DMS79 treated with DMSO at 0.1 percent for 48 hours (cell line): ENCODE data around the gene DOCK2.

Experiments
- DNase-seq: peaks from one replicate; lab custom pipeline; 2025; lab: John Stamatoyannopoulos, UW

Gene DOCK2

GRCh38 chr5:169991115-169991869, 354.2 kb downstream of the DOCK2 start:
- no peak for DNase-seq

DNA sequence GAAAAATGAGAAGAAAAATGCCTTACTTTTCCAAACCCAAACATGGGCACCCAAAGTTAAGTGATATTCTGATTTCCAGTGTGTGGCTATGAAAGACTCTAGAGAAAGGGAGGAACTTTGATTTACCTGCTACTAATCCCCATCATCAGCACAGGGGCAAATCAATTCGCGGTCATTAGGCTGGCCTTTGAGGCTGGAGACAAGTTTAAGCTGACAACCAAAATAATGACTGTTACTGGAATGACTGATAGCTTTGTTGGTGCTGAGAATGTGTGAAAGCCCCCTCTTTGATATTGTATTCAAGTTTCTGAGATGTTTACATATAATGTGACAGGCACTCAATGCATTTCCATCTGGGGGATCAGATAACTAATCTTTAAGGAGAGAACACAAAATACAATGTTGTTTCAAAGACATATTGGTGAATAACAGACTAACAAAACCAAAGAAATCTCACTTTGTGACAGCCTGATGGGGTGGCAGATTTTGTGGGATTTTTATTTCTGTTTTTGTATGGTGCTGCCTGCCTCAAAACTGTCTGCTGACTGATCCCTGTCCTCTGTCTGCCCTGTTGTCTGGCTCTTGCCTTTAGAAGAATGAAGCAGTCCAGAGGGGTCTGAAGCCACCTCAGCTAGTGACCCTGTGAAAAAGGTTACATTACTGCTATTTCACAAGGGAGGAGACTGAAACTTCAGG, 355.9 kb downstream of the DOCK2 start:
- no peak for DNase-seq

- no peak for DNase-seq
These were observed 356.4 kb downstream of the DOCK2 start for GRCh38 chr5:169993485-169993790.

- no peak for DNase-seq
These were observed 360.7 kb downstream of the DOCK2 start for GRCh38 chr5:169997798-169998197.

- no peak for DNase-seq
These were observed 362.5 kb downstream of the DOCK2 start for GRCh38 chr5:169999621-170000020.

GRCh38 chr5:170000155-170000554, 363.1 kb downstream of the DOCK2 start:
- no peak for DNase-seq

- DNase-seq, result no peak
These were observed 368.9 kb downstream of the DOCK2 start for GRCh38 chr5:170006021-170006420.

DNA sequence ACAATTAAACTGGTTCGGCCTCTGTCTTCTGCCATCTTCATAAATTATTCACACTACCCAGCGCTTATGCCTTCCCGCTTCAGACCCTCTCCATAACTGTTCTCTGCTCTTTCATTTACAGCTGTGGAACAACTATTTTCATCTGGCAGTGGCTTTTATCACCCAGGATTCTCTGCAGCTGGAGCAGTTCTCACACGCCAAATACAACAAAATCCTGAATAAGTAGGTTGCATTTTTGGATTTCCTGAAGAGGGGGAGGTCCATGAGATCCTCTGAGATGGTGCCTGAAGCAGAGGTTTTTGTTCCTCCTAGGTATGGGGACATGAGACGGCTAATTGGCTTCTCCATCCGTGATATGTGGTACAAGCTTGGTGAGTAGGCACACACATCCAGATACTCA, 371.3 kb downstream of the DOCK2 start:
- DNase-seq, result no peak

DNA sequence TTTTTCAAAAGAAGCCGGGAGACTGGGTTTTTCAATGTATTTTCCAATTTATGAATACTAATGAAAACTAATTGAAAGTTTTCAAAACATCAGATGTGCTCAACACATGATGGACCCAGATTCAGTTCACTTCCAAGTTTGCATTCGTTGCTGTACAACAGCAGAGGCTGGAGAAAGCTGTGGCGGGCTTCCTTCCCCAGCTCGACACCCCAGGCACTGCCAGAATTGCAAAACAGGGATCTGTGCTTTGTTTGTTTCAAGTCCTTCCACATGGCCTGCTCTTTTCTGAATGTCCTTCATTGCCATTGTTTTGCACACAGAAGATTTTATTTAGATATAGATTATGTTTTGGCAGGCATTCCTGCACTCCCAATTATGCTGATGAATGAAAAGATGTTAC, 373.5 kb downstream of the DOCK2 start:
- DNase-seq, result no peak

- DNase-seq, result no peak
These were observed 374.7 kb downstream of the DOCK2 start for GRCh38 chr5:170011751-170012150.

DNA sequence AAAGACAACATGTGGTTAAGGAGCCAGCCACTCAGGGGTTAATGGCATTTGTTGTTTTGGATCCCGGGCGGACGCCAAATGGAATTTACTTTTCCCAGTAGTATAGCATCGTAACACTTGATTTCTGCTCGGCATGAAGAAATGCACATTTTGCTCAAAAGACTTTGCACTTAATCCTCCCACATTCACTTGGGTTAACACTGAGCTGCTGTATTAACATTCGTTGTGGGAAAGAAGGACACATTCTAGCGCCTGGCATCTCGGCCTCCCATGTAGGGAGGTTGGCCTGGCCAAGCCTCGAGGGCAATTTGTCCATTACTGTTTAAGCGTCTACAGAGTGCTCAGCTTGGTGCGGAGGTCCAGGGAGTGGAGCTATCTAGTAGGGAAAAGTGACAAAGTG, 375.5 kb downstream of the DOCK2 start:
- DNase-seq, result no peak

DNA sequence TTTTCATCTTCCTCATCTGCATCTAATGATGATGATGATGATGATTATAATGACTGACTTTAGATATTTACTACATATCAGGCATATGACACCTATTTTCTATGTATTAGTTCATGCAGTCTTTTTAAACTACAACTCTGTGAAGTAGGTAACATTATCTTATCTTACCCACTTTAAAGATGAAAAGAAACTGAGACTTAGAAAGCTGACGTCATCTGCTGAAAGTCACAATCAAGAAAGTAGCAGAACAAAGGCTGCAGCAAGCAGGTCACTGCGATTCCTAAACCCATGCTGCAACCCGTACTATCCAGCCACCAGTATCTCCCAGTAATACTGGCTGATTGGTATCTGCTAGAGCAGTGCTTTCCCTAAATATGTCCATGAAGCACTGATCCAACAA, 383.3 kb downstream of the DOCK2 start:
- no peak for DNase-seq

DNA sequence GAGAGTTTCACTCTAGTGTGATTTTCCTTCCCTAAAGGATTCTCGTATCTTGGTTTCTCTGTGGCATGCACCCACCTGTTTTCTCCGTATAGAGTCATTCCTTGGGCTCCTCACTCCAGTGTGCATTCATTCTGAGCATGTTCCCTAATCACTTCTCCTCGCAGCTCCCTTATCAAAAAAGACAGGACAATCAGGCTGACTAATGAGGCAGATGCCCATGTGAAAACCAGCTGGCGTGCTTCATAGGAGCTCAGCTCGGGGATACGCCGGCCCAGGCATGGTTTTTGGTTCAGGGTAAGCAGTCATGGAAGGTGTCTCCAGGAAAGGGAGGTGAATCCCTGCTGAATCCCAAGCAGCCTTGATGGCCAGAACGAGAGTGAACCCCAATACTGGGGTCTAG, 384.4 kb downstream of the DOCK2 start:
- no peak for DNase-seq

DNA sequence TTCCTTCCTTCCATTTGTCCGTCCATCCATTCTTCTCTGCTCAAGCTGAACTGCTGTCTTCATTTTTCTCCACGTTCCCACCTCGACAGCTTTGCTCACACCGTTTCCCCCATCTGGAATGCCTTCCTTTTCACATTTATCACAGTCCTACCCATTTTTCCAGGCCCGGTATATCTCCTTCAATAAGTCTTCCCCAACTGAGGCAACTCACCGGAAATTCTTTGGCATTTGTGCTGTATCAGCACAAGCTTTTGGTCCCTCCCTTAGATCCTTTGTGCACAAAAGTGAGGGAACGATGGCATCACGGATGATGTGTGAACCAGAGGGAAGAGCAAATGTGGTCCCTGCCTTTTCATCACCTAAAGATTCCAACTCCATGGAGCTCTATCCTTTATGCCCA, 388.8 kb downstream of the DOCK2 start:
- no peak for DNase-seq

DNA sequence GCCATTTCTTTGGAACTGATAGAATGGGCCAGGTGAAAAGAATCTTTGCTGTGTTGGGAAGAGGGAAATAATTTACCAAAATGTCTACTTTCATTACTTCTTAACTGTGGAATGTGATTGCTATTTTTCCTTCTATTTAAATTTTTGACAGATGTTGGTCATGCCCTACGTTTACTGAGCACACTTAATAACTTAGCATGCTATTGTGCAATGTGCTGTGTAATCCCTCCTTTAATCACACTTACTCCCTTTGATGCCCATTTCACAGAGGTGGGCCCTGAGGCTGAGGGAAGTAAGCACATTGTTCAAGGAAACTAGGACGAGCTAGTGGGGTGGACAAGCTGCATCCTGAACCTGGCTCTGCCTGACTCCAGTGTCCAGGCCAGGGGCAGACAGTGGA, 391.0 kb downstream of the DOCK2 start:
- DNase-seq, result no peak

DNA sequence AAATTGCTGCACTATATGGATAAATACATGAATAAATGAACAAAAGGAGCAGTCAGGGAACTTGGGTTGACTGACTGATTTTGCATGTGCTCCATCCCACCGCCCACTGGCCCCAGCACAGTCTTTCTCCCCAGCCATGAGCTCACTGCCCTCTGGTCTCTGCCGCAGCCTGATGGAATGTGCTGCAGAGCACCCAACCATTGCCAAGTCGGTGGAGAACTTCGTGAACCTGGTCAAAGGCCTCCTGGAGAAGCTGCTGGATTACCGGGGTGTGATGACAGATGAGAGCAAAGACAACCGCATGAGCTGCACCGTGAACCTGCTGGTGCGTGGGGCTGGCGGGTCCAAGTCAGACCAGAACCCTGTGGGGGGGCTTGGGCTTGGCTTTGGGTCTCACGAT, 397.2 kb downstream of the DOCK2 start:
- DNase-seq, result no peak

DNA sequence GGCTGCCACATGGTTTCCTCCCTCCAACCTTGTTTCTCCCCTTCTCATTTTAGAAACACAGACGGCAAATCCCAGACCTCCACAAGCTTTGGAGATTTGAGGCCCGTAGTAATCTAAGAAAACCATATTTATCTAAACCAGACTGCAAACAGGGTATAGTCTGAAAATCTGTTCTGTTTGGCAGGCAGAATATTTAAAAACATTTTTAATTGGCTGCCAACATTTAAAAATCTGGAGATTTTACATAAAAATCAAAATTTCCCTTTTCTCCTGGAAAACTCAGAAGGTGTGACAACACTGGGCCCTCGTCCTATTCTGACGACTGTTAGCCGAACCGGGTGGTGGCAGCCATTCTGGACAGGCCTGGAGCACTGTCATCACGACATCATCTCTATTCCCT, 401.2 kb downstream of the DOCK2 start:
- no peak for DNase-seq

DNA sequence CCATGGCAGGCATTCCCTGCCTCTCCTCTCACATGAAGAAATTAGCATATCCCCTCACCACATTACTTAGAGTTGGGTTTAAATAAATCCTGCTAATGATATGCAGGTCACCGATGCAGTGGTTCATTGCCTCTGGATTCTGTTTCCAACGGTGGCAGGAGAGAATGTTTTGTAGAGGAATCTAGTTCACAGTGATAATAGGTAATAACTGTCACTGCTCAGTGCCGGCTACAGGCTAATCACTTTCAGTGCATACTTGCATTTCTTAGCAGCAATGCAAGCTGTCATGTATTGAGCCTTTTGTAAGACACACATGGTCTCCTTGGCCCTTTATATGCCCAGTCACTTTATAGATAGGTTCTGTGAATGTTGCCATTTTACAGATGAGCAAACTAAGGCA, 402.8 kb downstream of the DOCK2 start:
- no peak for DNase-seq

DNA sequence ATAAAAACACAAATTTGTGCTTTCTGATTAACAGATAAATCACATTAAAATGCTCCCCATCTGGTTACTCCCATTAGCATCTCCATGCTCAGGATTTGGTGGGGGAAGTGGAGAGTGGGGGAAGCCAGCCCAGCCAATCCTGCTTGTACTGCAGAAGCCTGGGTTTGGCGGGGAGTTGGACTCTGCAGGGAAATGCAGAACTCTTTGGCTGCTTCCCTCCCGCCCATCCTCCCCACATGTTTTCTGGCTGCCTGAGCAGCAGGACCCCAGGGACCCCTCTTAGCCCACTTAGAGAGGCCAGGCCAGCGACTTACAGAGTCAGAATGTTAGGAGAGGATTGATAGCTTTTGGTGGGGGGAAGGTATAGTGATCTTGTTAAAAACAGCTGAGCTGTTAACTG, 409.2 kb downstream of the DOCK2 start:
- DNase-seq, result no peak

DNA sequence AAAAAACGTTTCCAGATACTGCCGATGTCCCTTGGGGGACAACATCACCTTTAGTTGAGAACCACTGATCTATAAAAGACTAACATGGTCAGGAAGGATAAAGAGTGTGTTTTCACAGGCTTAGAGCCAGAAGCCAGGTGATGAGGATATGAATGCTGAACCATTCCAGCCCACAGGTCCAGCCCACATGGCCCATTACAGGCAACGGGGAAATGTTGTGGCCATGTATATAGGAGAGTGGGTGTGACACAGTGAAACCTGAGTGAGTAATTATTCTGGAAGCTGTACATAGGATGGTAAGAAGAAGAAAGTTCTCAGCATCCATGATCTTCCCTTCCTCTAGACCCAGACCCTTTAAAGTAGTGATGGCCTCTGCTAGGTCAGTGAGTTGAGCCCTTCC, 412.6 kb downstream of the DOCK2 start:
- no peak for DNase-seq

- no peak for DNase-seq
These were observed 416.8 kb downstream of the DOCK2 start for GRCh38 chr5:170053896-170054295.

DNA sequence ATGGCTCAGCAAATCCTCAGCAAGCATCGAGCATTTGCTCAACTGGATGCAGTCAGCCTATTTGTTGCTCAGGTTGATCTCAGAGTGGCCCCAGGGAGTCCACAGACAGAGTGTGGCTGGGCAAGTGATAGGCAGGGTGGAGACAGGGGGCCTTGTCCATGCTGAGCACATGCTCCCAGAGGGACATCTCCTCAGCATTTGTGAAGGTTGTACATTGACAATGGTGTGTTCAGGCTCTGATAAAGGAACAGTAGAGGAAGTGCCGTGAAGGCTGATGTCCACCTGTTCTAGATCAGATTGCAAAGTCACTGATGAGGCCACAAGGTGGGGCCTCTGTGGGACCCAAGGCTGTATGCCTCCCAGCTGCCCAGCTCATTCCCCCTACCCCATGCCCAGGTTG, 418.5 kb downstream of the DOCK2 start:
- DNase-seq, result no peak

GRCh38 chr5:170056561-170057267, 419.6 kb downstream of the DOCK2 start:
- DNase-seq, result no peak
